Liver (tissue), 9 donors: ENCODE data around the gene WIPI1. TPM values are rescaled to one million over a fixed set of nuclear protein-coding genes. Genes with fewer than 3 reads are reported as not detected.

Source experiments
- DNase-seq: peaks from one replicate; pipeline ENCODE4 v3.0.0-alpha.2; 2017; ENCODE audit warnings: low spot score
- H3K27ac ChIP-seq, 2 donors: one replicate each; pipeline ENCODE4 v1.7.0; 2013; ENCODE audit warnings: inconsistent platforms in 2 of 2, low read length in 2 of 2, control low read depth in 1 of 2, low read depth in 1 of 2, mild to moderate bottlenecking in 1 of 2
- H3K27me3 ChIP-seq, 4 donors: one replicate each; pipeline versions ENCODE4 v1.6.1 to v1.7.0; 2013; ENCODE audit warnings: low read length in 3 of 4, inconsistent platforms in 1 of 4, mild to moderate bottlenecking in 1 of 4, moderate library complexity in 1 of 4; ENCODE audit not compliant: control insufficient read depth in 4 of 4, insufficient read depth in 4 of 4
- H3K36me3 ChIP-seq, 4 donors: one replicate each; pipeline versions ENCODE4 v1.6.1 to v1.7.0; 2013; ENCODE audit warnings: low read length in 3 of 4, mild to moderate bottlenecking in 3 of 4, low read depth in 1 of 4, moderate library complexity in 1 of 4; ENCODE audit not compliant: control insufficient read depth in 4 of 4, insufficient read depth in 3 of 4
- H3K4me1 ChIP-seq, 4 donors: one replicate each; pipeline versions ENCODE4 v1.6.1 to v1.7.0; 2013; ENCODE audit warnings: low read length in 3 of 4, mild to moderate bottlenecking in 3 of 4, moderate library complexity in 1 of 4; ENCODE audit not compliant: control insufficient read depth in 4 of 4, insufficient read depth in 4 of 4
- H3K4me3 ChIP-seq, 3 donors: one replicate each; pipeline versions ENCODE4 v1.6.1 to v1.7.0; 2013; ENCODE audit warnings: low read length in 3 of 3, control low read depth in 1 of 3, low read depth in 1 of 3, mild to moderate bottlenecking in 1 of 3
- H3K9ac ChIP-seq, 2 donors: one replicate each; pipeline ENCODE4 v1.7.0; 2013; ENCODE audit warnings: low read length in 2 of 2, mild to moderate bottlenecking in 2 of 2, moderate library complexity in 2 of 2, control low read depth in 1 of 2, low read depth in 1 of 2
- H3K9me3 ChIP-seq, 4 donors: one replicate each; pipeline versions ENCODE4 v1.6.1 to v1.7.0; 2013; ENCODE audit warnings: low read length in 3 of 4; ENCODE audit not compliant: control insufficient read depth in 4 of 4
- ATF3 ChIP-seq: IDR thresholded peaks from 2 replicates; pipeline ENCODE4 v1.6.1; 2016; ENCODE audit warnings: antibody characterized with exemption
- CTCF ChIP-seq: fragments of 150-350 bp; IDR thresholded peaks from 2 replicates; pipeline ENCODE4 v1.5.1; 2017; ENCODE audit warnings: improper control_type of control experiment, low read depth, low read length; ENCODE audit not compliant: missing input control
- FOXA1 ChIP-seq: IDR thresholded peaks from 2 replicates; pipeline ENCODE4 v1.6.1; 2016; ENCODE audit warnings: antibody characterized with exemption
- FOXA2 ChIP-seq: IDR thresholded peaks from 2 replicates; pipeline ENCODE4 v1.6.1; 2016; ENCODE audit warnings: antibody characterized with exemption
- GABPA ChIP-seq, 2 donors: IDR thresholded peaks in 1 of 2; conservative IDR thresholded peaks in 1 of 2; 2 replicates each; pipeline ENCODE4 v1.6.1; 2016; ENCODE audit warnings: antibody characterized with exemption in 2 of 2, mild to moderate bottlenecking in 1 of 2, moderate library complexity in 1 of 2
- HNF4A ChIP-seq, 2 donors: conservative IDR thresholded peaks; 2 replicates each; pipeline ENCODE4 v1.6.1; 2016; ENCODE audit warnings: antibody characterized with exemption in 2 of 2, mild to moderate bottlenecking in 2 of 2
- JUND ChIP-seq, 2 donors: IDR thresholded peaks; 2 replicates each; pipeline ENCODE4 v1.6.1; 2016; ENCODE audit warnings: antibody characterized with exemption in 2 of 2
- MAX ChIP-seq: IDR thresholded peaks from 2 replicates; pipeline ENCODE4 v1.6.1; 2016; ENCODE audit warnings: antibody characterized with exemption
- NR2F2 ChIP-seq: IDR thresholded peaks from 2 replicates; pipeline ENCODE4 v1.6.1; 2016; ENCODE audit warnings: antibody characterized with exemption
- RAD21 ChIP-seq, 2 donors: IDR thresholded peaks; 2 replicates each; pipeline ENCODE4 v1.6.1; 2016; ENCODE audit warnings: antibody characterized with exemption in 2 of 2, mild to moderate bottlenecking in 2 of 2
- REST ChIP-seq: IDR thresholded peaks from 2 replicates; pipeline ENCODE4 v1.6.1; 2016; ENCODE audit warnings: antibody characterized with exemption, mild to moderate bottlenecking
- RXRA ChIP-seq, 2 donors: IDR thresholded peaks; 2 replicates each; pipeline ENCODE4 v1.6.1; 2017 to 2018; ENCODE audit warnings: antibody characterized with exemption in 2 of 2, mild to moderate bottlenecking in 1 of 2
- SP1 ChIP-seq: IDR thresholded peaks from 2 replicates; pipeline ENCODE4 v1.6.1; 2018; ENCODE audit warnings: antibody characterized with exemption, mild to moderate bottlenecking
- TAF1 ChIP-seq: conservative IDR thresholded peaks from 2 replicates; pipeline ENCODE4 v1.6.1; 2016; ENCODE audit warnings: antibody characterized with exemption, mild to moderate bottlenecking
- YY1 ChIP-seq: IDR thresholded peaks from 2 replicates; pipeline ENCODE4 v1.6.1; 2016; ENCODE audit warnings: antibody characterized with exemption, mild to moderate bottlenecking
- ZBTB33 ChIP-seq: IDR thresholded peaks from 2 replicates; pipeline ENCODE4 v1.6.1; 2016; ENCODE audit warnings: antibody characterized with exemption
- WGBS: extraction: QIAGEN DNeasy Blood & Tissue Kit; methylation state at CpG from one replicate; pipeline ENCODE4 v1.1.7; 2013; 5-methylcytosine and 5-hydroxymethylcytosine counted together
- polyA plus RNA-seq, 2 donors: library from polyadenylated mRNA; stranded (reverse) in 1 of 2; unstranded in 1 of 2; fragments of 200-250 nt in 1 of 2; fragments of >200 nt in 1 of 2; fragmentation: Nextera tagmentation in 1 of 2; extraction: Ambion mirVana in 1 of 2; gene quantifications; one replicate each; pipeline versions ENCODE4 v1.2.1 to v1.2.3, GENCODE V29; 2013 to 2015
- total RNA-seq, 2 donors: library from RNA; depleted of rRNA; stranded (reverse); fragments of >200 nt; gene quantifications; one replicate each; pipeline ENCODE4 v1.2.3, GENCODE V29; 2014
- donor health status: healthy.
- donor health status: healthy.
- donor health status: healthy.
- donor health status: healthy.
- donor health status: healthy.

WIPI1 gene
- total and polyA plus RNA-seq, 4 donors = 21.1 to 48.6 (median 29.8) TPM

- Histone ChIP-seq H3K27ac (peak overlapping the region in 1 of 2 donors; percentile 49), H3K9me3 (no peaks in the 10 kb centered on the region), H3K4me3 (no peak overlapping the region), H3K4me1 (peaks cover 0 to 6% (median 5%) of the 10 kb centered on the region in 4 donors), H3K27me3 (no peaks in the 10 kb centered on the region), H3K36me3 (no peaks in the 10 kb centered on the region), H3K9ac (no peak overlapping the region)
- WGBS = 82% methylated on average over 4 of the region's 4 CpGs
- TF ChIP-seq ATF3 (no peak), MAX (no peak), JUND (IDR thresholded peaks at IDR 0.05) (no peak)
- no peak for DNase-seq
Measured at GRCh38 chr17:68400404-68400735, 56.9 kb downstream of the WIPI1 start.

GRCh38 chr17:68399638-68400403 is 57.5 kb downstream of the WIPI1 start:
- H3K9ac ChIP-seq = no peak overlapping the region

More at GRCh38 chr17:68399638-68400403, 57.5 kb downstream of the WIPI1 start:
- Histone ChIP-seq H3K4me3 (no peak overlapping the region), H3K36me3 (no peaks in the 10 kb centered on the region), H3K27ac (peak overlapping the region; percentile 47 to 49), H3K9me3 (peaks cover 0 to 2% (median 0%) of the 10 kb centered on the region in 4 donors), H3K4me1 (peaks cover 0 to 6% (median 5%) of the 10 kb centered on the region in 4 donors), H3K27me3 (no peaks in the 10 kb centered on the region)
- DNase-seq = no peak
- TF ChIP-seq NR2F2 (no peak), ATF3 (no peak), ZBTB33 (no peak), FOXA2 (no peak), JUND (IDR thresholded peaks at IDR 0.05) (no peak), RXRA (IDR thresholded peaks at IDR 0.05) (no peak), CTCF (no peak), MAX (no peak), YY1 (no peak), SP1 (no peak), REST (no peak), HNF4A (conservative IDR thresholded peaks at IDR 0.05) (no peak), GABPA (IDR thresholded peaks at IDR 0.05 in 1 of 2, conservative IDR thresholded peaks at IDR 0.05 in 1 of 2) (no peak), TAF1 (no peak), RAD21 (IDR thresholded peaks at IDR 0.05) (no peak), FOXA1 (no peak)
- 66% methylated on average over 19 of the region's 19 CpGs for WGBS
